Effector memory CD8-positive, alpha-beta T cell (primary cell): ENCODE results near the gene FMN1.

Source experiments
- ATAC-seq: fragments of 150-1000 bp; cut with Tn5 transposase; replicated peaks from 2 replicates; pipeline ENCODE4 v1.10.0; 2021; ENCODE audit warnings: mild to moderate bottlenecking, moderate library complexity
- DNase-seq, 3 experiments: peaks; one replicate each; pipeline ENCODE4 v3.0.0; 2021
- H3K27ac Mint-ChIP-seq, 2 donors: one replicate each; pipeline ENCODE4 v1.8.0; 2022; ENCODE audit warnings: mild to moderate bottlenecking in 2 of 2, mixed read lengths in 2 of 2, moderate library complexity in 2 of 2
- H3K27me3 Mint-ChIP-seq, 2 donors: one replicate each; pipeline ENCODE4 v1.8.0; 2022; ENCODE audit warnings: mixed read lengths in 2 of 2
- H3K36me3 Mint-ChIP-seq: one replicate; pipeline ENCODE4 v1.8.0; 2022; ENCODE audit warnings: mild to moderate bottlenecking, moderate library complexity, mixed read lengths; ENCODE audit not compliant: insufficient read depth
- H3K4me1 Mint-ChIP-seq, 2 donors: one replicate each; pipeline ENCODE4 v1.8.0; 2022; ENCODE audit warnings: low read depth in 2 of 2, mixed read lengths in 2 of 2
- H3K4me3 Mint-ChIP-seq, 2 donors: one replicate each; pipeline ENCODE4 v1.8.0; 2022; ENCODE audit warnings: mild to moderate bottlenecking in 2 of 2, mixed read lengths in 2 of 2, moderate library complexity in 2 of 2
- H3K9me3 Mint-ChIP-seq, 2 donors: one replicate each; pipeline ENCODE4 v1.8.0; 2022; ENCODE audit warnings: mixed read lengths in 2 of 2

FMN1 gene

GRCh38 chr15:33190539-33190938 is 4.0 kb downstream of the FMN1 start:
- Mint-ChIP-seq H3K9me3 (no peaks in the 10 kb centered on the region), H3K27ac (no peak overlapping the region), H3K36me3 (no peaks in the 10 kb centered on the region), H3K4me3 (no peak overlapping the region), H3K27me3 (peaks cover 5 to 36% of the 10 kb centered on the region in 2 donors), H3K4me1 (peaks cover 5 to 6% of the 10 kb centered on the region in 2 donors)
- DNase-seq: no peak
- ATAC-seq: no peak

GRCh38 chr15:33188641-33189257 is 5.8 kb downstream of the FMN1 start:
- DNase-seq: no peak
- Mint-ChIP-seq H3K4me1 (no peaks in the 10 kb centered on the region), H3K4me3 (no peak overlapping the region), H3K27ac (no peak overlapping the region), H3K36me3 (no peaks in the 10 kb centered on the region), H3K9me3 (no peaks in the 10 kb centered on the region), H3K27me3 (peaks cover 5 to 26% of the 10 kb centered on the region in 2 donors)
- ATAC-seq: no peak

DNA sequence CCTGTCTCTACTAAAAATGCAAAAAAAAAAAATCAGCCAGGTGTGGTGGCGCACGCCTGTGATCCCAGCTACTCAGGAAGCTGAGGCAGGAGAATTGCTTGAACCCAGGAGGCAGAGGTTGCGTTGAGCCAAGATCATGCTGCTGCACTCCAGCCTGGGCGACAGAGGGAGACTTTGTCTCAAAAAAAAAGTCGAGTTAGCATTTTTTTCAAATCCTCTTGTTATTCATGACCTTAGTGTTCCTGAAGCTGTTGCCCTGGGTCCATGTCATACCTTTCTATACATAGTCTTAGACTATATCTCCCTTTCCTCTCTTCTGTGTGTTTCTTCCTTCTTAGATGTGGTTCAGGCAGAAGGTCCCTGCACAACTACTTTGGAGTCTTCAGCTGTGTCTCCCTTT is 6.4 kb downstream of the FMN1 start:
- Mint-ChIP-seq H3K36me3 (no peaks in the 10 kb centered on the region), H3K27ac (no peak overlapping the region), H3K4me1 (no peaks in the 10 kb centered on the region), H3K4me3 (no peak overlapping the region), H3K9me3 (no peaks in the 10 kb centered on the region), H3K27me3 (peaks cover 5 to 26% of the 10 kb centered on the region in 2 donors)
- no peak for DNase-seq
- ATAC-seq: no peak

DNA sequence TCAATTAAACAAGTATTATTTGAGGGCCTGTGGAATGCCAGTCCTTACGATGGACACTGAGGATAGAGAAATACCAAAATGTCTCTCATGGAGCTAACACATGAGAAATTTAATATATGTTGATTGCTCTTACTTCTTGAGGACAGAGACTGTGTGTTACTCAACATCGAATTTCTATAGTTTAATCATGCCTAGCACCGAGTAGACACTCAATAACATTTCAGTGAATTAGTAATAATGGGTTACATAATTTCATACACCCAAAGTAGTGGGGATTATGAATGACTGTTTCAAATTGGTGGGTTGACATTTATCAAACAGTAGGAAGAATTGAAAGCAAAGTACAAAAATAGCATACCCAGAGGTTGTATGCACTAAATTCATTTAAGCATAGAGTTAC is 11.2 kb downstream of the FMN1 start:
- ATAC-seq: no peak
- Mint-ChIP-seq H3K4me1 (no peaks in the 10 kb centered on the region), H3K27me3 (peaks cover 5 to 9% of the 10 kb centered on the region in 2 donors), H3K27ac (no peak overlapping the region), H3K4me3 (no peak overlapping the region), H3K36me3 (no peaks in the 10 kb centered on the region), H3K9me3 (no peaks in the 10 kb centered on the region)
- DNase-seq: no peak

GRCh38 chr15:33182926-33183325 is 11.6 kb downstream of the FMN1 start:
- Mint-ChIP-seq H3K36me3 (no peaks in the 10 kb centered on the region), H3K27me3 (peaks cover 5 to 9% of the 10 kb centered on the region in 2 donors), H3K9me3 (no peaks in the 10 kb centered on the region), H3K27ac (no peak overlapping the region), H3K4me1 (no peaks in the 10 kb centered on the region), H3K4me3 (no peak overlapping the region)
- ATAC-seq (no peak), DNase-seq (no peak)

GRCh38 chr15:33182278-33182905 is 12.1 kb downstream of the FMN1 start:
- Mint-ChIP-seq H3K4me3 (no peak overlapping the region), H3K36me3 (no peaks in the 10 kb centered on the region), H3K27me3 (peaks cover 4 to 9% of the 10 kb centered on the region in 2 donors), H3K9me3 (no peaks in the 10 kb centered on the region), H3K27ac (no peak overlapping the region), H3K4me1 (no peaks in the 10 kb centered on the region)
- ATAC-seq: no peak
- no peak for DNase-seq

- no peak overlapping the region for H3K27ac Mint-ChIP-seq
- peaks cover 0 to 9% of the 10 kb centered on the region in 2 donors for H3K27me3 Mint-ChIP-seq
- H3K4me1 Mint-ChIP-seq: no peaks in the 10 kb centered on the region
- ATAC-seq (no peak), DNase-seq (no peak)
- no peaks in the 10 kb centered on the region for H3K36me3 Mint-ChIP-seq
- no peak overlapping the region for H3K4me3 Mint-ChIP-seq
- H3K9me3 Mint-ChIP-seq: no peaks in the 10 kb centered on the region
These were observed 14.6 kb downstream of the FMN1 start for GRCh38 chr15:33179874-33180273.

DNA sequence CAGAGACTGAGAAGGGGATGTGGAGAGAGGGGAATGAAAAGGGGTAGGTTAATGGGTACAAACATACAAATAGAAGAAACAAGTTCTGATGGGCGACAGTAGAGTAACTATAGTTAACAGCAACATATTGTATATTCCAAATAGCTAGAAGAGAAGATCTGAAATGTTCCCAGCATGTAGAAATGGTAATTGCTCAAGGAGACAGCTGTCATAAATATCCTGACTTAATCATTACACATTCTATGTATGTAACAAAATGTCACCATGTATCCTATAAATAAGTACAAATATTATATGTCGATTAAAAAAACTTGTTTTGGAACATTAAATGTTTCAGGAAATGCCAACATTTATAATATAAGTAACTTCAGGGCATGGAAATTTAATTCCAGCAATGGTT is 23.3 kb downstream of the FMN1 start:
- no peak overlapping the region for H3K4me3 Mint-ChIP-seq
- H3K9me3 Mint-ChIP-seq: no peaks in the 10 kb centered on the region
- DNase-seq (no peak), ATAC-seq (no peak)
- no peak overlapping the region for H3K27ac Mint-ChIP-seq
- no peaks in the 10 kb centered on the region for H3K36me3 Mint-ChIP-seq
- no peaks in the 10 kb centered on the region for H3K4me1 Mint-ChIP-seq
- H3K27me3 Mint-ChIP-seq: no peaks in the 10 kb centered on the region

- Mint-ChIP-seq H3K27ac (no peak overlapping the region), H3K9me3 (no peaks in the 10 kb centered on the region), H3K36me3 (no peaks in the 10 kb centered on the region), H3K27me3 (no peaks in the 10 kb centered on the region), H3K4me1 (no peaks in the 10 kb centered on the region), H3K4me3 (no peak overlapping the region)
- ATAC-seq (no peak), DNase-seq (no peak)
These were observed 24.9 kb downstream of the FMN1 start for GRCh38 chr15:33169625-33170024.

- Mint-ChIP-seq H3K27me3 (peaks cover 0 to 8% of the 10 kb centered on the region in 2 donors), H3K36me3 (no peaks in the 10 kb centered on the region), H3K4me1 (no peaks in the 10 kb centered on the region), H3K27ac (no peak overlapping the region), H3K9me3 (no peaks in the 10 kb centered on the region), H3K4me3 (no peak overlapping the region)
- no peak for DNase-seq
- ATAC-seq: no peak
These were observed 26.1 kb downstream of the FMN1 start for GRCh38 chr15:33168444-33168843.

DNA sequence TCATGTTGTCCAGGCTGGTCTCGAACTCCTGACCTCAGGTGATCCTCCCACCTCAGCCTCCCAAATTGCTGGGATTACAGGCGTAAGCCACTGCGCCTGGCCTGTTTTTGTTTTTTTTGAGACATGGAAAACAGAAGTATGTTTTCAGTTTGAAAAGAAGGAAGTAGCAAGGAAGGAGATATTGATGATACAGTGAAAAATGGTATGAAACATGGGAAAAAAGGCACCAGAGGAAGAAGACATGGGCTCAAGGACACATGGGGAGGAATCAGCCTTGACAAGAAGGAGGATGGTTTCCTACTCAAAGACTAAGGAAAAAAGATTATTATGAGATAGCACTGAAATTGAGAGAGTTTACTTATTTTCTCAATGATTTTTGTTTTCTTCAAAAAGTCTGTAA is 30.7 kb downstream of the FMN1 start:
- Mint-ChIP-seq H3K9me3 (no peaks in the 10 kb centered on the region), H3K4me1 (no peaks in the 10 kb centered on the region), H3K4me3 (no peak overlapping the region), H3K36me3 (no peaks in the 10 kb centered on the region), H3K27ac (no peak overlapping the region), H3K27me3 (peaks cover 10 to 17% of the 10 kb centered on the region in 2 donors)
- DNase-seq: no peak
- no peak for ATAC-seq

DNA sequence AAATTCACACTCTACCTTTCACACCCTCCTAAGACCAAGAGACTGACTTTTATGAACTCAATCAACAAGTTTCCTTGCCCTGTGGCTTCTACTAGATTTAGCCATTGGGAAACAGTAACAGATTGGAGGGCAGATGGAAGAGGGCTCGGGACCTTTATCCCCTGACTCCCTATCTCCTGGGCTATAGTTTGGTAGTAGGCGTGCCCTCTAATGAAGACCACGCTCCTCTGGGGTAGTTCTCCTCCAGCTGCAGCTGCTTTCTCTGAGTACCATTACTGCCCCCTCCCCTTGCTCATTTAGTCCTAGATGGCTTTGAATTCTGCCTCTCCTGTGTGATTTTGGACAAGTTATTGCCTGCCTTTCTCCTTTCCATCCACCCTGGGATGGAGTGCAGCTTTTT is 33.3 kb downstream of the FMN1 start:
- Mint-ChIP-seq H3K4me3 (no peak overlapping the region), H3K4me1 (no peaks in the 10 kb centered on the region), H3K9me3 (no peaks in the 10 kb centered on the region), H3K27ac (no peak overlapping the region), H3K36me3 (no peaks in the 10 kb centered on the region), H3K27me3 (peaks cover 10 to 17% of the 10 kb centered on the region in 2 donors)
- no peak for DNase-seq
- no peak for ATAC-seq

DNA sequence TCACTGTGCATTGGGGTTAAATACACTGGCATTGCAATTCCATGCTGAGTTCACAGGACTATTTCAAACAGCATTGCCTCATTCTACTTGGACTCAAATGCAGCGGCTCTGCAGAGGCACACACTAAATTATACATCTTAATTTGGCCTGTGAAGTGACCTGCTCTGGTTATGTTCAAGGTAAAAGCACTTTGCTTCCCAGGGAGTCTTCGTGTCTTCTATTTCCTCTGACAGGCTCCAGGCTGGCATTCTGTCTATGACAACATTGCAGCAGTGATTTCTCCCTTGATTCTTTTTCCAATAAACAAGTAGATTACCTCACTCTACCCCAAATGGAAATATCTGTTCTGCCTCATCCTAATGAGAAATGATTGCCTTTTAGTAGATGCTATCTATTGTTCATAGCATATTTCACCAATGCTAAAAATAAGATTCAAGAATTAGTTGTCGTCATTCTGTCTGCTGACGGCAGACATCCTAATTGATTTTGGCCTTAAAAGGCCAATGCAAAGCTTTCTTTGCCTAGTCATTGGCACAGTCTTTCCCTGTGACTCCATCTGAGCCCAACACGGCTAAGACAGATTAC is 33.8 kb downstream of the FMN1 start:
- Mint-ChIP-seq H3K36me3 (no peaks in the 10 kb centered on the region), H3K27me3 (peaks cover 10 to 17% of the 10 kb centered on the region in 2 donors), H3K4me3 (no peak overlapping the region), H3K4me1 (no peaks in the 10 kb centered on the region), H3K9me3 (no peaks in the 10 kb centered on the region), H3K27ac (no peak overlapping the region)
- no peak for ATAC-seq
- no peak for DNase-seq

- Mint-ChIP-seq H3K36me3 (no peaks in the 10 kb centered on the region), H3K9me3 (no peaks in the 10 kb centered on the region), H3K4me3 (no peak overlapping the region), H3K4me1 (no peaks in the 10 kb centered on the region), H3K27ac (no peak overlapping the region), H3K27me3 (peaks cover 10 to 17% of the 10 kb centered on the region in 2 donors)
- no peak for ATAC-seq
- DNase-seq: no peak
These were observed 34.6 kb downstream of the FMN1 start for GRCh38 chr15:33159726-33160453.
